NCI-H1105 (cell line): ENCODE data around the gene CADM1.

ENCODE experiments used
- DNase-seq: peaks from one replicate; lab custom pipeline; 2025; lab: John Stamatoyannopoulos, UW

CADM1 gene

DNA sequence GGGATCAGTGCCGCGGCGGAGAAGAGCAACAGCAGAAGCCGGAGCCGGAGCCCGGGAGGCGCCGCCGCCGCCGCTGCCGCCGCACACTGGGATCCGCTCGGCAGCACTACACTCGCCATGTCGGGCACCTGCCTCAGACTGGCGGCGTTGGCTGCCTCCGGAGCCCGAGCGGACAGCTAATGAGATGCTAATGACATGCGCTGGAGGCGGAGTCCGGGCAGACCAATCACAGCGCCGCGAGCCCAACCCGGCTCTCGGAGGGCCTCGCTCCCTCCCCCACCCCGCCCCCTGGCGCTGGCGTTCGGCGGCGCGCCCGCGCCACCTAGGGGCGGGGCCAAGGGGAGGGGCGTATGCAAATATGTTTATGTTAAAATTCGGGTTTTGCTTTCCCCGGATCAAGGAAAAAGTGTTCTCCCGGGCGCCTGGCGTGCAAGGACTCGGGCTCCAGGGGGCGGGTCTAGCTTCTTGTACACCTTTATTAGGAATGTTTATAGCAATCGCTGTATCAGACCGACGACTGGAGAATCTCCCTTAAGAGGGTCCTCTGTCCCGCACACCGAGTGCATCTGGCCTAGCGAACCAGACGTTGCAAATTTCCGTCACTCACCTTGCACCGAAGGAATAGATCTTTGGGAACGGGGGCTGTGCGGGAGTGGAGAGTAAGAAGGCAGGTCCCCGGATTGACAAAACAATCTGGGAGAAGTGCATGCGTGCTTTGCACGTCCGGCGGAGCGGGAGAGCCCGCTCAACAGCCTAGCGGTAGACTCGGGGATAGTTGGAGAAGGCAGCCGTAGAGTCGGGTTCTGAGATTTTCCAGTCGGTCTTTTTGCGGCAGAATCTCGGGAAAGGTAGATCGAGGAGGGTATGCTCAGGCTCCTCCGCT lies at the start of gene CADM1:
Gene CADM1 (minus strand): TSS at position 140 of the 883 bp plus-strand sequence.
- DNase-seq, result peak; percentile 98

DNA sequence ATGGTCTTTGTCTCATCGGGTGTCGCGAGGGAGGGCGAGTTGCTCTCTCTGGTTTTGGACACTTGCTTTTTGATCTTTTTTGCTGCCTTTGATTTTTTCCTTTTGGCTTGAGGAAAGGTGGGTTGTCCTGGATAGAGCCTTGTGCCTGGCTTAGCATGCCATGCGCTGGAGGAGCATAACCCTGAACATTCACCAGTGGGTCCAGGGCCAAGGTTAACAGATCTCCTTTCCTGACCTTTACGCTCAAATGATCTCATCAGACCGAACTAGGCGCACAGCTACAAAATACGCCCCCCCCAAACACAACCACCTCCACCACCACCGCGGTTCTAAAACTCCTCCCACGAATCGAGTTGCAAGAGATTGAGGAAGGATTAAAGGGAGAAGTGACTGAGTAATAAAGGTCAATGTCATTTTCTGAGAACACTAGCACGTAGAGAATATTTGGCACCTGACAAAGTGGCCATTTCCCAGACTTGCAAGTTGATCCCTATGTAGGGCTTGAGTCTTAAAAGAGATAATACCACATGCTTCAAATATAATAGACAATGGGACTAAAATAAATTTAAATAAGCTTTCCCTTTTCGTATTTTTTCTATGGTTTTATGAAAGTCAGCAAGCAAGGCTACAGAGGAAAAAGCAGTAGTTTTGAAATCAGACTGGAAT lies 48.7 kb upstream of the CADM1 start:
- no peak for DNase-seq

DNA sequence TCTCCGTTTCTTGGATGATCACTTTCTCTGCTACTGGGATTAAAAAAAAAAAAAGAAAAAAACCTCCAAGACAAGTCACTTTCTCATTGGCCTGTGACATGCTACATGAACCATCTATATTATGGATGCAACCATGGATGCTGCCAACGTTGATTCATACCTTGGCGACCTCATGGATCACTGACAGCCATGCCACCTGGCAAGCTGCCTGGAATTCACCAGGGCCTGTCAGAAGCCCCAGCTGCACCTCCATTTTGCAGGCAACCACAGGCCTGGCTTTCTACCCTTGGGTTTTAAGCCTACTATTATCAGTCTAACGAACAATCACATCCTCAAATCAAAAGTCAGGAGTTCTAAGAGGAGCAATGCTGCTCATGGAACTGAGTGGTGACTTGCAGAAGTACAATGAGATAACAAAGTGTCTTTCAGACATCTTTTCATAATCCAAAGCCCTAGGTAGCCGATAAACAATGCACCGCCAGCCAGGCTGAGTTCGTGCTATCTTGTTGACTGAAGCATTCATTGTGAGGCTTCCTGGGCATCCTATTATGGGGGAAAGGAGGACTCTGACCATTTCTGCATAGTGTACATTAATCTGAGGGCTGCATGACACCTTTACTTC lies 48.0 kb upstream of the CADM1 start:
- peak; percentile 11 for DNase-seq

DNA sequence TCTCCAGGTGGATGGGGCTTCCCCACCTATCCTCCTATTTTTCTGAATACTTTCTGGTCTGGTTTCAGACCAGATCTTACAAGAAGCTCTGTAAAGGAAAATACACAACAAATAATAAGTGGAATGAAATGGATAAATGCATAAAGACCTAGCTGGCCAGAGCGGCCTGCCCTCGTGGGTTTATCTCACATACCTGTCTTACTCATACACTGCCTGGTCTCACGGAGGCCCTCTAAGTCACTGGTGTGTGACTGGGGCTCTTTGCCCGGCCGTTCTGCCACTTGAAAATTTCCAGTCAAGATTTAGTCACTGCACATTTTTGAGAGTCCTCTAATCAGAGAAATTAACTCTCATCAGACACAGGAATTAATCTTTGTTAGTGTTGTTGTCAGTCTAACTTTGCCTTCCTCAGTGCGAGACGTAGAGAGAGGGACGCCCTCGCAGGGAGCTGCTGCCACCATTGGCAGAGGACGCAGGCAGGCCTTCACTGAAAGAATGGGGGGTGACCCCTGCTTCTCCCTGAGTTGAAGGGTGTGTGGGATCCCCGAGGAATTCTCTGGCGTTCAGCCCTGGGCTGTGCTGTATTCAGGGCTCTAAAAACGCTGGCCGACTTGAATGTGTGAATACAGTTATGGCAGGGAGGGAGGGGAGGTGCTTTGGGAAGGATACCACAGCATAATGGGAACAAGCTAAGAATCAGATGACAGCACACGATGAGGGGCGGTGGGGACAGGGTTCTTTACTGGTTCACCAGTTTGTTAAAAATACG lies 46.3 kb upstream of the CADM1 start:
- no peak for DNase-seq

DNA sequence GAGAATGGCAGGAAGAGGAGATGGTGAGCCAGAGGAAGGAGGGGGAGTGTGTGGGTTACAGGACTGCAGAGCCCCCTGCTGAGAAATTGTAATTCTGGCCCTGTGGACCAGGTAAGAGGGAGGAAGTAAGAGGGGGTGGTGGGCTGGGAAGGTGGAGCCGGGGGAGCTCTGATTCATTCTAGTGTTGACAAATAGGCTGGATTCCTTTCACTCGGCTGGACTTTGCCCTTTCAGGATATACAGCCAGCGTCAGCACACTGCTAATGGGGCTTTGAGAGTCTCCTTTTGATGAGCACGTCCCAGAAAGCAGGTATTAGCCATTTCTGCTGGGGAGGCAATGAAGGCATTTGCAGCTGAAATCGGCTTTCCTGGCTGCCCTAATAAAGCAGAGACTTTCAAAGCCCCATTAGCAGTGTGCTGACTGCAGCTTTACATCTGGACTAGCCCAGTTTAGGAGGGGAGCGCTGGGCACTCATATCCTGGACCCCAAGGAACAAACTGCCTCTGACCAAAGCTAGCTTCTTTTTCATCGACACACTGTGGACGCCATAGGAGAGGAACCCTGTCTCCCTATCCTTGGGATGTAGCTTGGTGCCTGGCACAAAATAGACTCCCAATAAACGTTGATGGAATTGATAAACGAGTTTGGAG lies 44.8 kb upstream of the CADM1 start:
- no peak for DNase-seq

DNA sequence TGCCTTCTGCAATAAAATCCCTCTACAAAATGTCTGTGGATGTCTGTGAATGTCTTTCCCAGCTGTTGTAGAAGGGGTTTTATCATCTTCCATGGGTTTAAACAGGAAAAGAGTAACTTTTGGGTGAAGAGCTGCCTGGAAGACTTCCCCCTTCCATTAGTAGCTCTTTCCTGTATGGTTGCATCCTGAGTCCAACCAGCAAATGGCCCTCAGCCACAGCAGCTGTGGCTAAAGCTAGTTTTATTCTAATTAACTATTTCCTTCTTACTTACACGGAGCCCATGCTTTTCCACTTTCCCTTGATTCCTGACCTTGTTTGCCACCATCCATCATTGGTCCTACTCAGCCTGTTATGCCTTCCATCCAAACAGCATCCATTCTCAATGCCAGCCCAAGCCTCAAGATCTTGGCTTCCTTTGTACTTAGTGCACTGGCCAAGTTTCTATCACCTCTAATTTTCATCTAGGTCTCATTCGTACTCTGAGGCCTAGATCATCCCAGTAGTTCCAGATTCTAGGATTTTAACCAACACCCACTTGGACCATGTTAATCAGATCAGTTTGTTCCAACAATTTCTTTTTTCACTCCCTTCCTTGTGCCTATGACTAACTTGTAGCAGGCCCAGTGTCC lies 41.5 kb upstream of the CADM1 start:
- no peak for DNase-seq

DNA sequence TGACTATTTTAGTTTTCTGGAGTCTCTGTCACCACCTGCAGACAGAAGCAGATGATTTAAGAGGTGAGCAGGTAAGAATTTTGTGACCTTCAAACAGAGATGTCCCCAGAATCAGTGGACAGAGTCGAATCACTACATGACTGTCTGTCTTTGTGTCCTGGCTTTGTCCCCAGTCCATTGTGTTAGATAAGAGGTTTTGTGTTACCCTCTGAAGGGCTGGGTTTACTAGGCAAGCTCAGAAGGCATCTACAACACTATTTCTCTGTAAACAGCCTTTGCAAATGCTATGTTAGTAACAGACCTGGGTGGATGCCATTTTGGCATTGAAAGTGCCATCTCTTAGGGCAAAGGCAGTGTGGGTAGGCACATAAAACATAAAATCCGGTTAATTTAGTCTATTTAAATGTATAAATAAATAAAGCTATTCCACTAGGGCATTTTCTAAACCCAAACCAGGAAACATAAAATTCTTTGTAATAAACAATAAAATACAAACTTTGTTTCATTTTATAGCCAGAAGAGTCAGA lies 40.3 kb upstream of the CADM1 start:
- no peak for DNase-seq

DNA sequence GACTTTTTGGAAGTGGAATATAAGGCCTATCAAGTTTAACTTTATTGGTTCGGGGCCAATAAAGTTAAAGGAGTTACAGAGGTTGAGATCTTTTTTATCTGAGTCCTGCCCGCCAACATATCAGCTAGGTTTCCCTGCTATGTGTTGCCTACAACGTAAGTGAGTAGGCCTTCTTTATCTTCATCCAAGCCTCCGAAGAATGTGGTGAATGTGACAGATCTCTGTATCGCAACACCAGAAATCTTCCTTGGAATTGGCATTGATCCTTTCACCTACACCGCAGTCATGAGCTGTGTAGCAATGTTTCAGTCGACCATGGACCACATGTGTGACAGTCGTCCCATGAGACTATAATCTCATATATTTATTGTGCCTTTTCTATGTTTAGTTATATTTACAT lies 37.3 kb upstream of the CADM1 start:
- DNase-seq, result no peak

DNA sequence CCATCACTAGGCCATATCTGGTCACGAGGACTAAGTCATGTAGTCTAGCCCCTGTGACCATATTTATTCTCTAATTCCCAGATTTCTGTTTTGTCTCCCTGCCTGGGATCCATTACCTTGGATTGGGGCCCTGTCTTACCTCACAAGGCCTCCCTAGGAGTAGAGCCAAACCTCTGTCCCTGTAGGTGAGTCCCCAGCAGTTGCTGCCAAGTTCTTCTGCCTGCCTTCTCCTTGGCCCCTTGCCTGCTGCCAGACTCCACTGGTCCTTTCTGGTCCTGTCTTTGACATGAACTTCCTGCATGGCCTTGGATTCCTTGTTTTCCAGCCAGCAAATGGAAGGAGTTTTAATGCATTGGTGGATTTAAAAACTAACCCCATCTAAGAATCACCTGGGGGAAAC lies 35.6 kb upstream of the CADM1 start:
- no peak for DNase-seq

DNA sequence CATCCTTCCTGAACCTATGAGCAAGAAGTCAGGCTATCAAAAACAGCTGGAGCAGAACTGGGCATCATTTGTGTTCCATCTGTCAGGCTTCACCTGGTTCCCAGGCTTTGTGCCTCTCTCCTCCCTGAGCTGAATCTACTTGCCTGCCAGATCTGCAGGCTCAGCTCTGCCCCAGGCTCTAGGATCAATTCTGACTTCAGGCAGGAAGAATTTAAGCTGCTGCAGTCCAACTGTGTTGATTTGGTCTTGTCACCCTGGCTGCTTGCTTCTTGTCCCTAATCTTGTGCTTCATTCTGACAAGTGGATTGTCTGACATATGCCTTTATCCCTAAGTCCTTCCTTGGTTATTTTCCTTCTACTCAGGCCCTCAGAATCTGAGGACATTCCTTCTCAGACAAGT lies 31.6 kb upstream of the CADM1 start:
- no peak for DNase-seq

DNA sequence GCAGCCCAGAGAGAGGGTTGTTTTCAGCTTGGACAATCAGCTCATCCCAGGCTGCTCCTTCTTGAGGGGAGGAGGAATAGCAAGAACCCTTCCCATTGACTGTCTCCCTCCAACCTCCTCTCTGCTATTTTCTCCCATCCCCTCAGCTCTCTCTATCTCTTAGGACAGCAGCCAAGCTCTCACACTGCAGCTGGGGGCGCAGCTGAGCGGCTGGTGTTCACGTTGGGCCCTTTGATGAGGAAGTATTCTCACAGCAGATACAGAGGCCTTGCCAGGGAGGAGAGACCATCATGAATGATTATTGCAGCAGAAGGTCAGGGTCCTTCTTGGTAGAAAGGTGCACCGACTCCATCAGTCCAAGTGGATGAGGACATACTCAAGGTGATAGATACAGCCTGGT lies 26.5 kb upstream of the CADM1 start:
- no peak for DNase-seq

DNA sequence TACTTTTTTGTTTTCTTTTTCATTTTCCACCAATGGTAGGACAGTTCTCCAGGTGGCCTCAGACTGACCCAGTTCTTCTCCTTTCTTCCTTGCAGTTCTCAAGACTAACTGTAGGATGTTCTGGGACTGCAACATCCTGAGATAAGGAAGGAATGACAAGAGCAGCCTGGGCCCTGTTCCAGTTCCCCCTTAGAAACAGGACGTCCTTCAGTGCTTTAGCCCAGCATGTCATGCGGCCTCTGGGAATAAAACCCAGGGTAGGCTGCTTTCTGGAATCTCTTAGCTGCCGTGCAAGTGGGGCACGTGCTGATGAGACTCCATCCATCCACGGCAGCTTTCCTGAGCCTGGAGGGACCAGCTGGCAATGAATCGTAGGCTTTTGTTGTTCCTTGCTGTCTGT lies 24.0 kb upstream of the CADM1 start:
- DNase-seq, result no peak

DNA sequence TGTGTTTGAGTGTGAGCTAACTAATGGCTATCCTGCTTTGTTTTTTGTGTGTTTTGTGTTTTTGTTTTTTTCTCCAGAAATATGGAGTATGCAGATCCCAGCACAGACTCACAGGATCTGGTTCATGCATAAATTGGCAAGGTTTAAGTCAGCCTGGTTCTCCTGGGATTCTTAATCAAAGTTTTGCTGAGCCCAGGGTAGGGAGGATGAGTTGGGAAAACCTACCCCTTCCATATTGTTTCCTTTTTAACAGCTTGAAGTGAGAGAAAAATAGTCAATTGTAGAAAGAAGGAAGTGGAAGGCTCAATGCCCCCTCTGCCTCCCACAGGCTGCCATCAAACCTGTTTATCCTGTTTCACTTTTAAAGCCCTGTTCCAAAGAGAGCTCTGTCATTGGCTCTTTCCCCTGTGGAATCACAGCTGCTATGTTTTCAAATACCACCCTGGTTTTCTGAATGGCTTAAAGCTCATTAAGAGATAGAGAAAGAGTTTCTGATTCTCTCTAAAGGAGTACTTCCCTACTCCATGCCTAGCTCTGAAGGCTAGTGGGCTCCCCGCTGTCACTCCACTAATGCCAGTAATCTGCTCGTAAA lies 23.4 kb upstream of the CADM1 start:
- peak; percentile 56 for DNase-seq

DNA sequence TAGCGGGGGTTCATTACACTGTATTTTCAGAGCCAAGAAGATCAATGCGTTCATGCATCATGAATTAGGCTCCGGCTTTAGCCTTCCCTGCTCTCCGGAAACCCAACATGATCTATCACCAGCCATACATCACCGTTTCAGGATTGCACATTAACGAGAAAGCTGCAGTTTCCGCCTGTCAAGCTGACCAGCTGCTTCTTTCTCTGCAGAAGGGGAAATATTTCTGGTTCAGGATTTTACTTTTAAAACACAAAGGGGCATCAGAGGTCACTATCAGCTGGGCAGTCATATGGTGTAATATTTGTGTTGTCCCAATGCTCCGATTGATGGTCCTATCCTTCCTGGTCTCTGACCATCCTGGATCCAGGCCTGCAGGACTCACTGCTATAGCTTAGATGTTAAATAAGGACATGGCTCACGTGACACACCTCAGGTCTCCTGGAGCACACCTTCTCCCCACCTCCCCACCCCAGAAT lies 21.4 kb upstream of the CADM1 start:
- no peak for DNase-seq

DNA sequence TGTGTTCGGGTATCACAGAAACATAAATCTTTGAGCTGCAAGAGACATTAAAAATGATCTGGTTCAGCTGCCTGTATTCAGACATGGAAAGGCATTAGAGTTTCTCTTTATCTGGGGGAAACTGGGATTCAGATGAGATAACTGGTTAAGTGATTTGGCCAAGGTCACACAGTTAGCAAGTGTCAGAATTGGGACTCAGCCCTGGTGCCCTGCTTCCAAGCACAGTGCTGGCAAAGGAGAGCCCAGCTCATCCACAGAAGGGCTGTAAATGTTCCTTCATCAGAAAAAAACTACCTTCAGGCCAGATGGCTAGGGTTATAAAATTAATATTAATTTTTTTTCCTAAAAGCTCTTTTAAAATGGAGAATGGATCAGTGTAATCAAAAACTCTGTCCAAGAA lies 20.4 kb upstream of the CADM1 start:
- no peak for DNase-seq

DNA sequence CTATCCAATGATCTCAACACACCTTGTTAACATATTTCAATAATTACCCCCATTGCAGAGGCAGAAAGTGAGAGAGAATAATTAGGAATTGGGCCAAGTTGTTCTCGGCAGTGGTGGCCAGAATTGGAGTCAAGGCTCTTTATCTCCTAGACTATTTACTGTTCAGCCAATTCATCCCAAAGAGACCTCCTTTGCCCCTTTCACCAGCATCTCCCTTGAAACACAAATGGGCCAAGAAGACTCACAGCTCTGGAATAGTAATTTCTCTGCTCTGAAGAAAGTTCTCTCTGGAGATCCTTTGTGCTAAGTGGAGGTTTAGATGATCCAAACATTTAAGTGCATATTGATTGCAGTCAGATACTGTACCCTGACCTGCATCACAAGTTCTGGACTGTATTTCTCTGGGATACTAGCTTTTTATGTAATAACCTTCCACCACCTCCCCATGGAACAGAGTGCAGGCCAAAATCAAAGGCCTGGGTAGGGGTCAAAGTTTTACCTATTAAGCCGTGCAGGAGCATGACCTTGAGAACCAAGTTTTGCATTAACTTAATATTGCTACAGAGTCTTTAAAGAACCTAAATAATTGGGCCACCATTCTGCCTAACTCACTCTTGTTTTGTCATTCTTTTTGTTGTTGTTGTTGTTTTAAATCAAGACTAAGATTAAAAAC lies 19.6 kb upstream of the CADM1 start:
- no peak for DNase-seq

DNA sequence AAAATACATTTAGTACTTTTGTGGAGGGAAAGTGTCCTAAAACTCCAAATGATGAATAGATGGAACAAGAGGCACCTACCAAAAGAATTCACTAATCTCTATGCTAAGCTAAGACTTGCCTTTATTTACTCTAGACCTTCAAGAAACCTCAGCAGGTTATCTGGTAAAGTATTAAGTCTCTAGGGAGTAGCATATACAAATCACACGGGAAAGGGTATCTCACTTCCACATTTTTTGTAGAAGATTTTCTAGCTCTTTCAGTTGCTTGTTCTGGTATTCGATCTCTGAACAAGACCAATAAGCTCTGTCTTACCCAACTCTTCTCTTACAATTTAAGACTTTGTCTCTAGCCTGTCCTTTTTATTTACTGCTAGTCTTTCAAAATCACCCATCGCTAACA lies 18.1 kb upstream of the CADM1 start:
- DNase-seq, result no peak

DNA sequence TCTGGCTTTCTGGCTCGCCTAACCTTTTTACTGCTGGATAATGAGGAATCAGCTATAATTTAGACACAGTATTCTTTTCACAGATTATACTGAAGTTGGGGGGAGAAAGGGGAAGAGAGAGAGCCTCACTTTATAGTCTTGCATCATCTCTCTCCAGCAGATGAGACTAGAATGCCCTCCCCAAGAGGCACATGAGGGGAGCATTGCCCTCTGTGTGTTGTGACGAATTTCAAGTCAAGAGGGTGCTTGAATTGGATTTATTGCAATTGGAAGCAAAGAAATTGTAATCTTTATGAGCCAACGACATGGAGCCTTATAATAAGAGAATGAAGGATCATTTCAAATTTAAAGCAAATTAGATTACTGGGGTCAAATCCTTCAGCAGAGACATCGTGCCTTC lies 17.6 kb upstream of the CADM1 start:
- DNase-seq, result no peak

DNA sequence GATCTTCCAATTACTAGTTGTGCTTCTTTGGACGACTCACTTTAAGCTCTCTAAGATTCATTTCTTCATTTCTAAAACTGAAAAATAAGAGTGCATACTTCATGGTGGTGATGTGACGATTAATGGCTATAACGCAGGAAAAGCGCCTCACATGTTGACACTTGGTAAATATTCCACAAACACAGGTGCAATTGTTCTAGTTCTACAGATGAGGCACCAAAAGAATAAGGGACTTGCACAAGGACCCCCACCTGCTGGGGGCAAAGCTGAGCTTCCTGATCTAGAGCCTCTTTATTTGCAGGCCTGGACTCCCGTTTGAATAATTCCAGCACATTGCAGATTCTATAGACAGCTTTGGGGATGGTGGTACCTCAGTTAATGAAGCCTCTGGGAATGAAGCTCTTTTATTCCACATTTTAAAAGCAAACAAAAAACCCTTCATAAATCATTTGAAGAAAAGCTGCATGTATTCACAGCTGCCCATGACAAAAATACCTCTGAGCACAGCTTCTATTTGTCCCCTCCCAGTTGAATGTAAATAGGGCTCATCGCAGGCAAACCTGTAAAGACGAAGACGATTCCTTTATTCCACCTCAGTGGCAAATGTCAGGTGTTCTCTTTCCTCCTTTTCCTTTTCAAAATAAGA lies 14.9 kb upstream of the CADM1 start:
- no peak for DNase-seq
